GM12878 (cell line): Measurements from ENCODE around the gene BTG4. TPM values are rescaled to one million over a fixed set of nuclear protein-coding genes. Genes with fewer than 3 reads are reported as not detected.

Experiments used
- ATAC-seq: fragments of 200-7000 bp; cut with Tn5 transposase; 3 replicates; pipeline ENCODE4 v1.9.1; 2020; ENCODE audit warnings: mild to moderate bottlenecking, moderate library complexity
- BruUV-seq: library from RNA; stranded (reverse); fragments of 400-500 nt; replicated peaks from 2 replicates; lab custom pipeline; 2021; lab: Mats Ljungman, UMichigan
- CTCF ChIA-PET: fragments of 300-600 bp; sonication (Branson Sonifier 250); formaldehyde crosslinking; extraction: SDS; loops from one replicate; lab custom pipeline; 2021; ENCODE audit warnings: inconsistent platforms; lab: Yijun Ruan, JAX
- POLR2A ChIA-PET: fragments of 350-600 bp; formaldehyde crosslinking; extraction: SDS; loops from one replicate; lab custom pipeline; 2021; ENCODE audit warnings: inconsistent platforms; lab: Charles Lee
- RAD21 ChIA-PET: fragments of 300-600 bp; sonication (Branson Sonifier 250); formaldehyde crosslinking; loops from one replicate; lab custom pipeline; 2023; ENCODE audit warnings: antibody characterized with exemption; ENCODE audit not compliant: unreplicated experiment; lab: Charles Lee
- SMC1A ChIA-PET: fragments of 300-600 bp; sonication (Branson Sonifier 250); formaldehyde crosslinking; loops from one replicate; lab custom pipeline; 2023; ENCODE audit not compliant: unreplicated experiment, uncharacterized antibody; lab: Charles Lee
- DNase-seq: peaks from one replicate; pipeline ENCODE4 v3.0.0-alpha.2; 2011; ENCODE audit warnings: low read depth, low spot score
- FAIRE-seq: peaks from 3 replicates; lab custom pipeline; 2011; peaks lifted over from hg19 to GRCh38; lab: Jason Lieb, UNC
- H2AFZ ChIP-seq: 2 replicates; pipeline ENCODE4 v1.6.0; 2011; ENCODE audit warnings: low read depth, low read length, control low read depth; ENCODE audit not compliant: control insufficient read depth
- H3K27ac ChIP-seq: 2 replicates; pipeline ENCODE4 v1.5.1; 2011; ENCODE audit warnings: control low read depth; ENCODE audit not compliant: control insufficient read depth, insufficient read depth
- H3K27me3 ChIP-seq, 2 experiments: replicated peaks in 1 of 2; 2 replicates each; pipeline versions ENCODE4 v1.6.0 to v1.6.1; 2011; ENCODE audit warnings: low read length in 1 of 2; ENCODE audit not compliant: control insufficient read depth in 2 of 2, insufficient read depth in 2 of 2
- H3K36me3 ChIP-seq, 2 experiments: 2 replicates each; pipeline ENCODE4 v1.5.1; 2011; ENCODE audit warnings: low read length in 1 of 2; ENCODE audit not compliant: control insufficient read depth in 2 of 2, insufficient read depth in 2 of 2
- H3K4me1 ChIP-seq: 2 replicates; pipeline ENCODE4 v1.6.1; 2011; ENCODE audit warnings: mild to moderate bottlenecking, low read length, moderate library complexity, mixed read lengths; ENCODE audit not compliant: control insufficient read depth, insufficient read depth
- H3K4me2 ChIP-seq: 2 replicates; pipeline ENCODE4 v1.6.0; 2011; ENCODE audit warnings: control low read depth; ENCODE audit not compliant: control insufficient read depth, insufficient read depth
- H3K4me3 ChIP-seq: fragments of 200-600 bp; sonication (generic); 2 replicates; pipeline ENCODE4 v1.5.1; 2016
- H3K79me2 ChIP-seq: 2 replicates; pipeline ENCODE4 v1.6.0; 2011; ENCODE audit warnings: low read length; ENCODE audit not compliant: control insufficient read depth, insufficient read depth
- H3K9ac ChIP-seq: 2 replicates; pipeline ENCODE4 v1.8.0; 2011; ENCODE audit warnings: low read length, control low read depth, mixed read lengths; ENCODE audit not compliant: control insufficient read depth, insufficient read depth
- H3K9me3 ChIP-seq: replicated peaks from 3 replicates; pipeline ENCODE4 v1.5.1; 2011; ENCODE audit warnings: mild to moderate bottlenecking, low read length; ENCODE audit not compliant: control insufficient read depth, insufficient read depth
- H4K20me1 ChIP-seq: 2 replicates; pipeline ENCODE4 v1.6.0; 2011; ENCODE audit not compliant: control insufficient read depth, insufficient read depth
- ASH2L ChIP-seq: fragments of 300-600, 200-600 bp; sonication (generic); IDR thresholded peaks from 2 replicates; pipeline ENCODE4 v1.6.1; 2017; ENCODE audit warnings: low read depth, mild to moderate bottlenecking, borderline replicate concordance
- GATAD2B ChIP-seq: fragments of 450-650 bp; conservative IDR thresholded peaks from 2 replicates; pipeline ENCODE4 v1.6.1; 2017; ENCODE audit warnings: low read depth, mild to moderate bottlenecking, moderate library complexity
- MEF2A ChIP-seq: IDR thresholded peaks from 2 replicates; pipeline ENCODE4 v1.6.1; 2011; ENCODE audit warnings: low read depth, mild to moderate bottlenecking, low read length, moderate library complexity; ENCODE audit not compliant: insufficient read depth
- WGBS: methylation state at CpG from one replicate; pipeline ENCODE4 v1.1.6; 2016; ENCODE audit warnings: low lambda C conversion rate; ENCODE audit not compliant: insufficient replicate concordance, insufficient coverage; ENCODE audit errors: missing lambda C conversion rate; 5-methylcytosine and 5-hydroxymethylcytosine counted together
- in situ Hi-C: fragments of 300-500 bp; cut with MboI; formaldehyde crosslinking; loops from 9 replicates; pipeline ENCODE4 v1.14.3; 2018; ENCODE audit warnings: mixed read lengths
- intact Hi-C: fragments of 100-400 bp; cut with micrococcal nuclease; formaldehyde crosslinking; loops from one replicate; pipeline ENCODE4 v1.14.2; 2022; ENCODE audit not compliant: unreplicated experiment
- polyA plus RNA-seq, 11 experiments: library from polyadenylated mRNA; depleted of rRNA in 4 of 11; unstranded in 6 of 11; stranded (reverse) in 5 of 11; fragments of >200 nt; fragmentation: Nextera tagmentation in 4 of 11; fragmentation: Illumina TruSeq in 1 of 11; extraction: Ambion mirVana in 4 of 11; extraction: Trizol in 1 of 11; gene quantifications; 1 replicate in 1 of 11; 2 replicates in 10 of 11; pipeline versions ENCODE4 v1.2.1 to v1.2.3, GENCODE V29; 2011 to 2016; ENCODE audit warnings: inconsistent platforms in 2 of 11, missing spikeins in 2 of 11, low read depth in 1 of 11
- total RNA-seq, 4 experiments: library from RNA; depleted of rRNA in 3 of 4; stranded (reverse); fragments of >200 nt in 3 of 4; fragmentation: Illumina TruSeq in 1 of 4; extraction: Trizol in 1 of 4; gene quantifications; 2 replicates each; pipeline versions ENCODE4 v1.2.1 to v1.2.3, GENCODE V29; 2013 to 2021
- TF ChIP-seq, protein P1 (sequence below): fragments of 450-650 bp; formaldehyde crosslinking; IDR thresholded peaks from 2 replicates; pipeline ENCODE4 v1.5.0; 2022; ENCODE audit warnings: mild to moderate bottlenecking, missing genetic modification characterization

BTG4 gene
- total and polyA plus RNA-seq, 10 of the 15 experiments (the other 5 are each of a cell fraction or from before 2014, with no cell fraction given), result 0.14 TPM; not detected in 9

DNA sequence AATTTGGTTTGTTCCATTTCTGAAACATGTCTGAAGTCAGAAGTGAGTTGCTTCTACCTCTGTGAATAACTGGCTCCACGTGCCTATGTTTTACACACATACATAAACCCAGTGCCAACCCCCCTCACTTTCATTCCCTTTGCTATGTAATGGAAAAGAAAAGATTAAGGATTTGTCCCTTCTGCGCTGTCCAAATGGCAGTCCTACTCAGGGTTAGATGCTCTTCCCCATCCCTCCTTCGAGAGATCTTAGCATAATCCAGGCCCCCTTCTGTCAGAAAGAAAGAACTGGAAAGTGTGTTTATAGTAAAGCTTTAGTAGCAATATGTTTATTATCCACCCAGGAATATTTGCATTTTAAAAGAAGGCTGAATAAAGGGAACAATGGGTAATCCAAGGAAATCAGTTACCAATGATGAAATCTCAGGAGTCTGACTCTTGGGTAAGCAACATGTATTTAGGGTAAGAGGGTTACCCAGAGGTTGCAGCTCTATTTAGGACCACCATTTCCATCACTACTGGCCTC, 25.2 kb upstream of the BTG4 start:
- ChIA-PET CTCF (no interaction called here), RAD21 (no interaction called here), POLR2A (no interaction called here), SMC1A (no interaction called here)
- ATAC-seq (no peak), DNase-seq (no peak), FAIRE-seq (no peak)
- no peaks in the 10 kb centered on the region; the same call in 2 of the 3 replicates for H3K9me3 ChIP-seq
- no peak for TF ChIP-seq ASH2L
- TF ChIP-seq MEF2A, result no peak
- TF ChIP-seq, protein P1, sequence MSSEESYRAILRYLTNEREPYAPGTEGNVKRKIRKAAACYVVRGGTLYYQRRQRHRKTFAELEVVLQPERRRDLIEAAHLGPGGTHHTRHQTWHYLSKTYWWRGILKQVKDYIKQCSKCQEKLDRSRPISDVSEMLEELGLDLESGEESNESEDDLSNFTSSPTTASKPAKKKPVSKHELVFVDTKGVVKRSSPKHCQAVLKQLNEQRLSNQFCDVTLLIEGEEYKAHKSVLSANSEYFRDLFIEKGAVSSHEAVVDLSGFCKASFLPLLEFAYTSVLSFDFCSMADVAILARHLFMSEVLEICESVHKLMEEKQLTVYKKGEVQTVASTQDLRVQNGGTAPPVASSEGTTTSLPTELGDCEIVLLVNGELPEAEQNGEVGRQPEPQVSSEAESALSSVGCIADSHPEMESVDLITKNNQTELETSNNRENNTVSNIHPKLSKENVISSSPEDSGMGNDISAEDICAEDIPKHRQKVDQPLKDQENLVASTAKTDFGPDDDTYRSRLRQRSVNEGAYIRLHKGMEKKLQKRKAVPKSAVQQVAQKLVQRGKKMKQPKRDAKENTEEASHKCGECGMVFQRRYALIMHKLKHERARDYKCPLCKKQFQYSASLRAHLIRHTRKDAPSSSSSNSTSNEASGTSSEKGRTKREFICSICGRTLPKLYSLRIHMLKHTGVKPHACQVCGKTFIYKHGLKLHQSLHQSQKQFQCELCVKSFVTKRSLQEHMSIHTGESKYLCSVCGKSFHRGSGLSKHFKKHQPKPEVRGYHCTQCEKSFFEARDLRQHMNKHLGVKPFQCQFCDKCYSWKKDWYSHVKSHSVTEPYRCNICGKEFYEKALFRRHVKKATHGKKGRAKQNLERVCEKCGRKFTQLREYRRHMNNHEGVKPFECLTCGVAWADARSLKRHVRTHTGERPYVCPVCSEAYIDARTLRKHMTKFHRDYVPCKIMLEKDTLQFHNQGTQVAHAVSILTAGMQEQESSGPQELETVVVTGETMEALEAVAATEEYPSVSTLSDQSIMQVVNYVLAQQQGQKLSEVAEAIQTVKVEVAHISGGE, result no peak
- no peak for TF ChIP-seq GATAD2B
- H3K4me3 ChIP-seq, result no peak overlapping the region
- no peaks in the 10 kb centered on the region for H3K79me2 ChIP-seq
- no TSS peak for BruUV-seq
- no peak overlapping the region for H2AFZ ChIP-seq
- H3K9ac ChIP-seq, result no peak overlapping the region
- peaks cover 7 to 30% of the 10 kb centered on the region in 2 experiments for H3K27me3 ChIP-seq
- no peak overlapping the region for H3K27ac ChIP-seq
- H3K4me2 ChIP-seq, result no peak overlapping the region
- intact Hi-C loops, result no loop called here
- in situ Hi-C loops, result no loop called here
- H3K36me3 ChIP-seq, result no peaks in the 10 kb centered on the region
- no peaks in the 10 kb centered on the region for H4K20me1 ChIP-seq
- H3K4me1 ChIP-seq, result peaks cover 3% of the 10 kb centered on the region; the same call in 1 of the 2 replicates
- WGBS, result 31% methylated on average over 3 of the region's 3 CpGs
